Measurements from ENCODE around the gene PROSER3.

The PROSER3 gene

GRCh38 chr19:35738021-35738886 lies 19.7 kb upstream of the PROSER3 start:
- DNase-seq (ENCODE audit: low read depth in 2 of 3, low spot score in 2 of 3): no peak

- no peak for DNase-seq (ENCODE audit: low read depth in 2 of 3, low spot score in 2 of 3)
These were observed 19.1 kb upstream of the PROSER3 start for GRCh38 chr19:35738887-35739229.

GRCh38 chr19:35739275-35740107 lies 18.5 kb upstream of the PROSER3 start:
- DNase-seq (ENCODE audit: low read depth in 2 of 3, low spot score in 2 of 3): no peak

- no peak for DNase-seq (ENCODE audit: low read depth in 2 of 3, low spot score in 2 of 3)
These were observed 17.9 kb upstream of the PROSER3 start for GRCh38 chr19:35740108-35740422.

GRCh38 chr19:35740423-35741202 lies 17.4 kb upstream of the PROSER3 start:
- DNase-seq (ENCODE audit: low read depth in 2 of 3, low spot score in 2 of 3): peak; percentile 82 to 90 (median 89)

GRCh38 chr19:35741203-35741515 lies 16.8 kb upstream of the PROSER3 start:
- DNase-seq (ENCODE audit: low read depth in 2 of 3, low spot score in 2 of 3): no peak

GRCh38 chr19:35742121-35742724 lies 15.8 kb upstream of the PROSER3 start, which contains the start of gene IGFLR1:
IGFLR1 (minus strand) TSS chr19:35742452; CDS start chr19:35741180, 1,272 bp downstream.
- peak; percentile 51 to 60 (median 54) for DNase-seq (ENCODE audit: low read depth in 2 of 3, low spot score in 2 of 3)

GRCh38 chr19:35743640-35744429 lies 14.1 kb upstream of the PROSER3 start:
- no peak for DNase-seq (ENCODE audit: low read depth in 2 of 3, low spot score in 2 of 3)

- peak; percentile 73 to 83 (median 79) for DNase-seq (ENCODE audit: low read depth in 2 of 3, low spot score in 2 of 3)
These were observed 13.3 kb upstream of the PROSER3 start for GRCh38 chr19:35744430-35745327.

GRCh38 chr19:35745328-35746086 lies 12.5 kb upstream of the PROSER3 start, which contains the start of the genes PSENEN and U2AF1L4:
PSENEN (plus strand) TSS chr19:35745651; CDS start chr19:35745931, 280 bp downstream.
U2AF1L4 (minus strand) TSS chr19:35745418; CDS start chr19:35745391, 27 bp downstream.
- peak; percentile 82 to 94 (median 85) for DNase-seq (ENCODE audit: low read depth in 2 of 3, low spot score in 2 of 3)

GRCh38 chr19:35746087-35746462 lies 11.9 kb upstream of the PROSER3 start:
- DNase-seq (ENCODE audit: low read depth in 2 of 3, low spot score in 2 of 3): no peak

- DNase-seq (ENCODE audit: low read depth in 2 of 3, low spot score in 2 of 3): no peak
These were observed 11.4 kb upstream of the PROSER3 start for GRCh38 chr19:35746531-35746930.

GRCh38 chr19:35748106-35749020 lies 9.6 kb upstream of the PROSER3 start, which contains the start of gene LIN37:
LIN37 (plus strand) TSS chr19:35748576; CDS start chr19:35748725, 149 bp downstream.
- DNase-seq (ENCODE audit: low read depth in 2 of 3, low spot score in 2 of 3): peak; percentile 91 to 97 (median 94)

- no peak for DNase-seq (ENCODE audit: low read depth in 2 of 3, low spot score in 2 of 3)
These were observed 7.8 kb upstream of the PROSER3 start for GRCh38 chr19:35750167-35750566.

- DNase-seq (ENCODE audit: low read depth in 2 of 3, low spot score in 2 of 3): no peak
These were observed 5.9 kb upstream of the PROSER3 start for GRCh38 chr19:35751839-35752745.

- no peak for DNase-seq (ENCODE audit: low read depth in 2 of 3, low spot score in 2 of 3)
These were observed 5.1 kb upstream of the PROSER3 start for GRCh38 chr19:35752746-35753350.

Data from activated CD8-positive, alpha-beta memory T cell treated with anti-CD3 and anti-CD28 coated beads for 48 hours (primary cell).